ENCODE data around the gene STRA8.

- TF ChIP-seq CTCF (IDR thresholded peaks at IDR 0.05) = no peak
- TF ChIP-seq POLR2A (IDR thresholded peaks at IDR 0.05) = no peak
These were observed 6.8 kb downstream of the STRA8 start for GRCh38 chr7:135240441-135240840.
